Activated CD4-positive, alpha-beta T cell treated with anti-CD3 and anti-CD28 coated beads for 48 hours (primary cell): Measurements from ENCODE around the gene KNTC1.
A peak's percentile ranks its signal among the peaks of the same experiment; 100 is the strongest.
"Not testable (repeated sequence)": the region's sequence is repeated elsewhere in the genome, so short reads cannot be mapped to it uniquely, and the experiment has no call there.

Experiments used
- DNase-seq: peaks from one replicate; pipeline ENCODE4 v3.0.0-alpha.2; 2020

Gene KNTC1, protein sequence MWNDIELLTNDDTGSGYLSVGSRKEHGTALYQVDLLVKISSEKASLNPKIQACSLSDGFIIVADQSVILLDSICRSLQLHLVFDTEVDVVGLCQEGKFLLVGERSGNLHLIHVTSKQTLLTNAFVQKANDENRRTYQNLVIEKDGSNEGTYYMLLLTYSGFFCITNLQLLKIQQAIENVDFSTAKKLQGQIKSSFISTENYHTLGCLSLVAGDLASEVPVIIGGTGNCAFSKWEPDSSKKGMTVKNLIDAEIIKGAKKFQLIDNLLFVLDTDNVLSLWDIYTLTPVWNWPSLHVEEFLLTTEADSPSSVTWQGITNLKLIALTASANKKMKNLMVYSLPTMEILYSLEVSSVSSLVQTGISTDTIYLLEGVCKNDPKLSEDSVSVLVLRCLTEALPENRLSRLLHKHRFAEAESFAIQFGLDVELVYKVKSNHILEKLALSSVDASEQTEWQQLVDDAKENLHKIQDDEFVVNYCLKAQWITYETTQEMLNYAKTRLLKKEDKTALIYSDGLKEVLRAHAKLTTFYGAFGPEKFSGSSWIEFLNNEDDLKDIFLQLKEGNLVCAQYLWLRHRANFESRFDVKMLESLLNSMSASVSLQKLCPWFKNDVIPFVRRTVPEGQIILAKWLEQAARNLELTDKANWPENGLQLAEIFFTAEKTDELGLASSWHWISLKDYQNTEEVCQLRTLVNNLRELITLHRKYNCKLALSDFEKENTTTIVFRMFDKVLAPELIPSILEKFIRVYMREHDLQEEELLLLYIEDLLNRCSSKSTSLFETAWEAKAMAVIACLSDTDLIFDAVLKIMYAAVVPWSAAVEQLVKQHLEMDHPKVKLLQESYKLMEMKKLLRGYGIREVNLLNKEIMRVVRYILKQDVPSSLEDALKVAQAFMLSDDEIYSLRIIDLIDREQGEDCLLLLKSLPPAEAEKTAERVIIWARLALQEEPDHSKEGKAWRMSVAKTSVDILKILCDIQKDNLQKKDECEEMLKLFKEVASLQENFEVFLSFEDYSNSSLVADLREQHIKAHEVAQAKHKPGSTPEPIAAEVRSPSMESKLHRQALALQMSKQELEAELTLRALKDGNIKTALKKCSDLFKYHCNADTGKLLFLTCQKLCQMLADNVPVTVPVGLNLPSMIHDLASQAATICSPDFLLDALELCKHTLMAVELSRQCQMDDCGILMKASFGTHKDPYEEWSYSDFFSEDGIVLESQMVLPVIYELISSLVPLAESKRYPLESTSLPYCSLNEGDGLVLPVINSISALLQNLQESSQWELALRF (N-terminal part only)

DNA sequence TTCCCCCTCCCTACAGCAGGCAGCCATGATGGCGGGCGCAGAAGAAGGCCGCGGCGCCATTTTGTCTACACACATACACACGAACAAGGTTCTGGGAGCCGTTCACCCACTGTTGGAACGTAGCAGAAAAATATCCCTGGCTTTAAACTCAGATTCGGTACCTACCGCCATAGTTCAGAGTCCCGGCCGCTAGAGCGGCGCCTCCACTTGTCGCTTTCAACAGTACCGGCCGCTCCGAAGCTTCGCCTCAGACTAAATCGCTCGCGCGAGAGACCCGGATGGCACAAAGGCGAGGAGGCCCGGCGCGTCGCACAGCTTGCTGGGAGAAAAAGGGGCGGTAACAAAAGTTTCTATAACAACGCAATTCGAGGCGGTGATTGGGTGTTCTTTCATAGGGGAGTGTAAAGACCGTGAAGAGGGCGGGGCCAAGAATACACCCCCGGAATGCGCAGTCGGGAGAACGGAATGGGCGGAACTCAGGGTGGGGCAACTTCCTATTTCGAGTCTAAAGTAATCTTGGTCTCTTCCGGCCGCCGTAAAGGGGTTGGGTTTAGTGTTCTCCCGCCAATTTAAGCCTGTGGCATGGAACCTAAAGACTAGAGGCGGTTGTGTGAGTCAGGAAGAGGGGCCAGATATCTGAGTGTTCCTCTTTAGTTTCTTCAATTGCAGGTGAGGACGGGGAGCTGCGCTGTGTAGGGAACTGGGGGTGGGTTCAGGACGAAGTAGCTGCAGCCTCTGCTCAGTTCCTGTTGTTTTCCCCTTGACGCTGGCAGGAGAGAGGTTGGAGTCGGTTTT lies at the start of gene KNTC1, which contains the start of gene RSRC2:
KNTC1 (plus strand) TSS at position 567 of the 795 bp plus-strand sequence. CDS start 2,815 bp downstream, outside the sequence.
RSRC2 (minus strand) TSS at position 254 of the 795 bp plus-strand sequence; CDS start at position 171, 83 bp downstream.
- peak; percentile 98 for DNase-seq

DNA sequence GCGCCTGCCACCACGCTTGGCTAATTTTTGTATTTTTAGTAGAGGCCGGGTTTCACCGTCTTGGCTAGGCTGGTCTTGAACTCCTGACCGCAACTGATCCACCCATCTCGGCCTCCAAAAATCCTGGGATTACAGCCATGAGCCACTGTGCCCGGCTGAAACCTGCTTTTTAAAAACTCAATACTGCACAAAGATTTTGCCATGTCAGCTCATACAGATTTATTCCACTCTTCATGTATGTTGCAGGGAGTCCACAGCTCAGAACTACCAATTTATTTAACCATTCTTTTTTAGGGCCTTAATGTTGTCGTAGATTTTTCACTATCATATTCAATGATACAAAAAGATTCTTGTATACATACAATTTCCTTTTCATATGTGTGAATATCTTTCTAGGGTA lies 46.3 kb upstream of the KNTC1 start:
- no peak for DNase-seq

DNA sequence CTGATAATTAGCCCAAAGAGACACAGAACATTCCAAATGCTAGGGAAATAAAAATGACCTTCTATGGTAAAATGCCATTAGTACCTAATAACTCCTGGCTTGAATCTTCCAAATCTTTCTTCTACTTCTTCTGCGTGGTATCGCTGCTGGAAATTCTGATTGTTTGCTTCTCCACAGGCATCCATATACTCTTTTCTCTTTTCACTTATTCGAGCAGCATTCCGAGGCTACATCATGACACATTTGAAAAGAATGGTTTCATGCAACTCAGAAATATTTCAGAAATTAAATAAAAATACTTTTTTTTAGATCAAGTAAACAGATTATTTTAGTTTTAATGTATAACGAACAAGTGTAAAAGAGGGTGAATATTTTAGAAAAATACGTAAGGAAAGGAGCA lies 45.2 kb upstream of the KNTC1 start:
- no peak for DNase-seq

DNA sequence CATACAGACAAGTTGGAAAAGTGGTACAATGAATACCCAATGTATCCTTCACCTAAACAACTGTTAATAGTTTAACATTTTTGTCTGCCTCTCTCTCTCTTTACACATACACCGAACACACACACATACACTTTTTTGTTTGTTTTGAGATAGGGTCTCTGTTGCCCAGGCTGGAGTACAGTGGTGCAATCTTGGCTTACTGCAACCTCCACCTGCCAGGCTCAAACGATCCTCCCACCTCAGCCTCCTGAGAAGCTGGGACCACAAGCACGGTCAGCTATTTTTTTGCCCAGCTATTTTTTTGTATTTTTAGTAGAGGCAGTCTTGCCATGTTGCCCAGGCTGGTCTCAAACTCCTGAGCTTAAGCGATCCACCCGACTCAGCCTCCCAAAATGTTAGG lies 43.1 kb upstream of the KNTC1 start:
- no peak for DNase-seq

DNA sequence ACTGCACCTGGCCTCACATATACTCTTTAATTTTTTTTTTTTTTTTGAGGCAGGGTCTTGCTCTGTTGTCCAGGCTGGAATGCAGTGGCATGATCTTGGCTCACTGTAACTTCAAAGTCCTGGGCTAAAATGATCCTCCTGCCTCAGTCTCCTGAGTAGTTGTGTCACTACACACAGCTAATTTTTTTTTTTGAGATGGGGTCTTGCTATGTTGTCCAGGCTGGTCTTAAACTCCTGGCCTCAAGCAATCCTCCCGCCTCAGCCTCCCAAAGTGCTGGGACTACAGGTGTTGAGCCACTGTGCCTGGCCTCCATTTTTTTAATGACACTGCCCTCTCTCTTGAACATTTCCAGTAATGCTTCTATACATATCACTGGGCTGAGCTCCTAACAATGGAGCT lies 42.7 kb upstream of the KNTC1 start:
- not testable (repeated sequence) for DNase-seq

DNA sequence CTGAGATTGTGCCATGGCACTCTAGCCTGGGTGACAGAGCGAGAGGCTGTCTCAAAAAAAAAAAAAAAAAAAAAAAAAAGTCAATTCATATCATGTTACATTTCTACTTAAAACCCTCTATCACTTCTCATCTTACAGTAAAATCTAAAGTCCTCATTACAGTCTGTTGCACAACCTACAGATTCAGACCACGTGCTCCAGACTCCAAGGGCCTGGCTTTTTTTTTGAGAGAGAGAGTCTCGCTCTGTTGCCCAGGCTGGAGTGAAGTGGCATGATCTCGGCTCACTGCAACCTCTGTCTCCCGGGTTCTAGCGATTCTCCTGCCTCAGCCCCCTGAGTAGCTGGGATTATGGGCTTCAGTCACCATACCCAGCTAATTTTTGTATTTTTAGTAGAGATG lies 40.7 kb upstream of the KNTC1 start:
- DNase-seq: not testable (repeated sequence)

DNA sequence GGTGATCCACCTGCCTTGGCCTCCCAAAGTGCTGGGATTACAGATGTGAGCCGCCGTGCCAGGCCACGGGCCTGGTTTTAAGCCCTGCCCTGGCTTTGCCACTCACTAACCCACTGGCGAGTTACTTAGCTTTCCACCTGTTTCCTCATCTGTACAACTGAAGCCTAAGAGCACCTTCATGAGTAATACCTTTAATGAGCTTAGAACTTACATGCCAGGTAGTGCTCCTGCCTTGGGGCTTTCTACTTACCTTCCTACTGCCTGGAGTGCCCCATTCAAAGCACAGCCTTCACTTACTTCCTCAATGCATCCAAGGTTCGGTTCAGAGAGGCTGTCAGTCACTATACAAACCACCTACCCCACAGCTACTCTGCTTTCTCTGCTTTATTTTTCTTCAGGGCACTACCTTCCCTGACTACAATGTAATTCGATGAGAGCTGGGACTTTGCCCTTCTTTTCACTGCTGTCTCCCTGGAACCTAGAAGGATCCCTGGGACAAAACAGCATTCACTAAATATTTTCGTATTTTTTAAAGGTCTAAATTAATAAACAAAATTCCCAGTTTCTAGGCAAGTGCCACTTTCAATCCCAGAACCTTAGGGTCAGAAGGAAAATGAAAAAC lies 40.1 kb upstream of the KNTC1 start:
- DNase-seq: no peak

DNA sequence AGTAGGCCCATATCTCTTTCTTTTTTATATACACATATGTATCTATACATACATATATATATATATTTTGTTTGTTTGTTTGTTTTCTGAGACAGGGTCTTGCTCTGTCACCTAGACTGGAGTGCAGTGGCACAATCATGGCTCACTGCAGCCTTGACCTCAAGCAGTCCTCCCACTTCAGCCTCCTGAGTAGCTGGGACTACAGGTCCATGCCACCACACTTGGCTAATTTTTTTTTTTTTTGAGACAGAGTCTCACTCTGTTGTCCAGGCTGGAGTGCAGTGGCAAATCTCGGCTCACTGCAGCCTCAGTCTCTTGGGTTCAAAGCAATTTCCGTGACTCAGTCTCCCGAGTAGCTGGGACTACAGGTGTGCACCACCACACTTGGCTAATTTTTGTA lies 39.2 kb upstream of the KNTC1 start:
- DNase-seq: not testable (repeated sequence)

DNA sequence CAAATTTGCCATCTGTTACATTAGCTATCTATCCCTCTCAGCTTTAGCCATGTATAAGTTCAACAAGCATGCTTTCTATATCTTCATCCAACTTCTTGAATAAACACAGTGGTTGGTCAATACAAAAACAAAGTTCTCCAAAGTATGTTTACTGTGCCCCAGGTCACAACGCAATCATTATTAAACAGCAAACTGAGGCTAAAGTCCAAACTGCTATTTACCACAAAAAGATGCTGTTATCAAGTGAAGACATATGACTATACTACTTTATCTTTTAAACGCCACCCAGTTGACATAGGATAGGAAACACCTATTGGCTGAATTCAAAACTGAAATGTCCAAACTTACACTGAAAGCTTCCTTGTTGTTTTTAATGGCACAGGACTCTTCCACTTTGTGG lies 38.0 kb upstream of the KNTC1 start:
- DNase-seq: no peak

DNA sequence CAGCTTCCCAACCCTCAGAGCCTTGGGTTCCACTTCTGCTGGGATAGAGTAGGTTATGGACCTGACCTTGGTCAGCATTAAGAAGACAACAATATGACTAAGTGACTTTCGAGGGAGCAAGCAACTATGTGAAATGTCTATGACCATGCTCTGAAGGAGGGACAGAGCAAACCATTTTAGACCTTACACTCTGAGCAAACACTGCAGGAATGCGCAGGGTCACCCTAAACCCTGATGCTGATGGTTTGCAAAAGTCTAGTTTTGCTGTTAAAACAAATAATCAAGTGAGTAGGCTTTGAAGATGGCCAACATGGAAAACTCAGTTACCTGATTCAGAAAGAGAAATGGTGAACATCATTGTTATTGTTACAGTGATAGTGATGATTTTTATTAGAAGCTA lies 35.1 kb upstream of the KNTC1 start:
- DNase-seq: no peak

DNA sequence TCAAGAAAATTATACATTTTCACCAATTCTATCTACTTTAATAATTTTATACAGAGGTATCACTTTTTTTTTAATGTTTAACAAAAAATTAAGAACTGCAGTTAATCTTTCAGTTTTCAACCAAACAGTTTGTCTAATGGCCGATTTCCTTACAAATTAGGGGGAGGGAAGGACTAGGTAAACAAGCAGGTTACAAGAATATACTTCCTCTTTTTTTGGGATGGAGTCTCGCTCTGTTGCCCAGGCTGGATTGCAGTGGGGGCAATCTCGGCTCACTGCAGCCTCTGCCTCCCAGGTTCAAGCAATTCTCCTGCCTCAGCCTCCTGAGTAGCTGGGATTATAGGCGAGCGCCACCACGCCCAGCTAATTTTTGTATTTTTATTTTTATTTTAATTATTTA lies 33.8 kb upstream of the KNTC1 start:
- DNase-seq: not testable (repeated sequence)

DNA sequence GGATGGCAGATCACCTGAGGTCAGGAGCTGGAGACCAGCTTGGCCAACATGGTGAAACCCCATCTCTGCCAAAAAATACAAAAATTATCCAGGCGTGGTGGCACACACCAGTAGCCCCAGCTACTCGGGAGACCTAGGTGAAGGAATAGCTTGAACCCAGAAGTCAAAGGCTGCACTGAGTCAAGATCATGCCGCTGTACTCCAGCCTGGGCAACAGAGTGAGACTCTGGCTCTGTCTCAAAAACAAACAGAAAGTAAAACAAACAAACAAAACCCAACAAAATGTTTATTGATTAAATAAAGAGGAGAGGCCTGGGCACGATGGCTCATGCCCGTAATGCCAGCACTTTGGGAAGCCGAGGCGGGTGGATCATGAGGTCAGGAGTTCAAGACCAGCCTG lies 31.8 kb upstream of the KNTC1 start:
- DNase-seq: no peak

DNA sequence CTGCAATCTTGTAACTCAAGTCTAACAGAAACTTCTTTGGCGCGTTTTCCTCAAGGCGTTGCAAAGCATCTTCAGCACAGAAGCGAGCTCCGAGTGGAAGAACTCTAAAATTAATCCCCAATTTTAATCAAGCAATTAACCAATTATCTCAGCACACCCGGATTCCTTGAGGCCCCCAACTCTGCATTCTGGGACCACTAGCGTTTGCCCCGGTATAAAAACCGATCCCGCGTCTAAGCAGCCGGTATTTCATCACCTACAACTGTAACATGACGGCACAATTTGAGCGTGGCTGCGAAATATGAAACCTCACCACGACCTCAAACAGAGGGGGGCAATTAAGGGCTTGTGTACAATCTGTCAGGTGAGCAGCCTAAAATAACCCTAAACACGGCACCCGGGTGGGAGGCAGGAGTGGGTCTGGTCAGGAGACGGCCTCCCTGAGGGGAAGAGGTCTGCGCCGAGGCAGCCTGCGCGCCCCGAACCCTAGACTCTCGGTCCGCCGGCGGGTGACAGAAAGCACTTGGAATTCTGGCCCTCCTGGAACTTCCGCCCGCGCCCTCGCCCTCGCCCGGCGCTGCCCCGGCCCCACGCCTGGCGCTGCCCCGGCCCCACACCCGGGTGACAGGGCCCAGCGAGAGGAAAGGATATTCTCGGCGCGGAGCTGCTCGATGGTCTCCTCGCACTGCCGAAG lies 26.9 kb upstream of the KNTC1 start:
- peak; percentile 59 for DNase-seq

DNA sequence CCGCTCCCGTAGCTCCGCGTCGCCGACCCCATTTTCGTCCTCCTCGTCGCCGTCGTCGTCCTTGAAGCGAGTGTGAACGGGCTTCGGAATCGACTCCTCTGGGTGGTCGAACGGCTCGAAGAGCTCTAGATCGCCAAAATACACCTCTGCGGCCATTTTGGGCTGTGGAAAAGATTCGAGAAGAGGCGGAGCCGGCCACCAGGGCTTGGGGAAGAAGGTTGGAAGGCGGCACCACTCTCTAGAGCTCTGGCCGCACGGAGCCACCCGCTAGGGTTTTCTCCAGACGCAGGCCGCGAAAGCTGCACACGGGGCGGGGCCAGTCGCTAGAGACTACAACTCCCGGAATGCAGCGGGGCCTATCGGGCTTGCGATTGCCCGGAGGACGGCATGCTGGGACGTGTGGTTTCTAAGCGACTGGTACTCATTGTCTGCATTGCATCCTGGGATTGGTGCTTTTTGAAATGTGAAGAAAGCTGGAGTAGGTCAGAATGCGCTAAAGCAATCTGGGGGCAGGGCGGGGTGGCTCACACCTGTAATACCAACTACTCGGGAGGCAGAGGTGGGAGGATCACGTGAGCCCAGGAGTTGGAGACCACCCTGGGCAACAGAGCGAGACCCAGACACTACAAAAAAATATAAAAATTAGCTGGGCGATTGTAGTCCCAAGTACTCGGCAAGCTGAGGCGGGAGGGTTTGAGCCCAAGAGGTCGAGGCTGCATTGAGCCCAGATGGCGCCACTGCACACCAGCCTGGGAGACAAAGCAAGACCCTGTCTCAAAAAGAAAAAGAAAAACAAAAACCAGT lies 26.2 kb upstream of the KNTC1 start, which contains the start of gene ZCCHC8:
ZCCHC8 (minus strand) TSS at position 248 of the 804 bp plus-strand sequence; CDS start at position 156, 92 bp downstream.
- peak; percentile 99 for DNase-seq

DNA sequence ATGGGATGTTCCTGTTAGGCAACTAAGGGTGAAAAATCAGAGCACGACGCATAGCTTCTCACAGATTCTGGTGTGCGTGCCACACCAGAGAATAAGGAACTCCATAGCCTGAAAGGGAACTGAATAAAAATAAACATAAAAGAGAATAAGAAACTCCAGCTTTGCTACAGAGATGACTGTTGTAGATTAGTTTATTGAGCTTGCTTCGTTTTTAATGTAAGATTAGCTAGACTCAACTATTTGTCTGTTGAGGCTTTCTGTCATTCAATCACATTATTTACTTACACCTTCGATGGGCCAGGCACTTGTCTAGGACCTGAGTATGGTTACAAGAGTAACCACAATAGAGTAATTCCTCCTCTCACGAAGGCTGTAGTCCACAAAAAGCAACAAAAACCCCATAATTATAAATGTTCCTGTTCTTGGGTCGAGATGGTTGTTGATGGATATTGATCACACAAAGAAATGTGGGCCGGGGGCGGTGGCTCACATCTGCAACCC lies 25.5 kb upstream of the KNTC1 start:
- no peak for DNase-seq

DNA sequence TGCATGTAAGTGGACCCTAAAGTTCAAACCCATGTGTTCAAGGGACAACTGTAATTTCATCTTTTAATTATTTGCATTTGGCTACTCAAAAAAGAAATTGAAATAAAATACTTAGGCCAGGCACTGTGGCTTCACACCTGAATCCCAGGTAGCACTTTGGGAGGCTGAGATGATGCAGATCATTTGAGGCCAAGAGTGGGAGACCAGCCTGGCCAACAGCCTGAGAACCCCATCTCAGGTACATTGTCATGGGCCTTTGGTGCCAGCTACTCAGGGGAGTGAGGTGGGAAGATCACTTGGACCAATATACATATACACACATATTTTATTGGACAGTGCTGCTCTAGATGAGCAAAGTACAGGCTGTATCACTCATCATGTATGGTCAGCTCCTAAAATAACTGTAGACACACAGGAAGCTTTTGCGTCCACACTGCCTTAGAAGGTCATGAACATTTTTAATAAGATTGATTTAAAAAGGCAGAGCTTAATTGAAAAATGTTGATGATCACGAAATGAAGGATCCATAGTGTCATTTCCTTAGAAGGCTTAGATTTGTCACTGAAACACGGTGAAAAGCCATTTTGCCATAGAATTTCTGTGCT lies 23.8 kb upstream of the KNTC1 start:
- DNase-seq: no peak

DNA sequence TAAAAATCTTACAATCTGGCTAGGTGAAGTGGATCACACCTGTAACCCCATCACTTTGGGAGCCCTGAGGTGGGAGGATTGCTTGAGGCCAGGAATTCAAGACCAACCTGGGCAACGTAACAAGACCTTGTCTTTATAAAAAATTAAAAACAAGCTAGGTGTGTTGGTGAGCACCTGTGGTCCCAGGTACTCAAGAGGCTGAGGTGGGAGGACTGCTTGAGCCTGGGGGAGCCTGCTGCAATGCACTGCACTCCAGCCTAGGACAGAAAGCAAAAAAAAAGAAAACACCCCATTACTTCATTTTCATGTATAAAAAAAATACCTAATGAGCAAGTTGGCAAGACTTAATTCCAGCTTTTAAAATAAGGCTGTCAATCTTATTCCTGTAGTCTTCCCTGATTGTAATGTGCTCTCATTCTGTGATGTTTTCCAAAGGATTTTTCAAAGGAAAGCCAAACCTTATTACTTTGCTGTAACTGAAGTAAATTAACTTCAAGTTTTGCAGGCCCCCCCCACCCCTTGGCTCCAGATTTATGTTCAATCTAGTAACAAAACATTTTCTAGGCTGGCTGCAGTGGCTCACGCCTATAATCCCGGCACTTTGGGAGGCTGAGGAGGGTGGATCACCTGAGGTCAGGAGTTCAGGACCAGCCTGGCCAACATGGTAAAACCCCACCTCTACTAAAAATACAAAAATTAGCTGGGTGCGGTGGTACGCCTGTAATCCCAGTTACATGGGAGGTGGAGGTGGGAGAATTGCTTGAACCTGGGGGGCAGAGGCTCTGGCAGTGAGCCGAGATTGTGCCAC lies 23.1 kb upstream of the KNTC1 start:
- DNase-seq: no peak

DNA sequence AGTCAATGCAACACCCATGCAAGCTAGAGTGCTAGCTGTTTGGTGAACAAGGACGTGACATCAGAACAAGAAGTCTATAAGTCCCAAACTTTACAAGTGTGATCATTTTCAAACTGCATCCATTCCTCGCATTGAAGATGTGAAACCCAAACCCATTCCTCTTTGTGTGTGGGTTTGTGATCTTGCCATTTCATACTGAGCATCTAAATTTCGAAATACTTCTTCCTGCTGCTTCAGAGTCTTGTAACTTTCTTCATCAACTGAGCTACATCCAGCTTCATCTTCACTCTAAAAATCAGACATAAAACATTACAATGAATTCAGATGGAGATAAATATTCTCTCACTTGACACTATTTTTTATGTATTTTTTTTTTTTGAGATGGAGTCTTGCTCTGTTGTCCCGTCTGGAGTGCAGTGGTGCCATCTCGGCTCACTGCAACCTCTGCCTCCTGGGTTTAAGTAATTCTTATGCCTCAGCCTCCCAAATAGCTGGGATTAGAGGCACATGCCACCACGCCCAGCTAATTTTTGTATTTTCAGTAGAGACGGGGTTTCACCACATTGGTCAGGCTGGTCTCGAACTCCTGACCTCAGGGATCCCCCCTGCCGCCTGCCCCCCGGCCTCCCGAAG lies 21.5 kb upstream of the KNTC1 start:
- no peak for DNase-seq
